ENCODE measurements around the gene TNFAIP3. TPM values are rescaled to one million over a fixed set of nuclear protein-coding genes. Genes with fewer than 3 reads are reported as not detected.
A peak's percentile ranks its signal among the peaks of the same experiment; 100 is the strongest.
"Not testable (repeated sequence)": the region's sequence is repeated elsewhere in the genome, so short reads cannot be mapped to it uniquely, and the experiment has no call there.

The TNFAIP3 gene
- total RNA-seq, 2 experiments from 2014 or later = 214 to 222 TPM

- Mint-ChIP-seq H3K27me3 (no peaks in the 10 kb centered on the region), H3K9me3 (peaks cover 28% of the 10 kb centered on the region), H3K36me3 (peaks cover 72% of the 10 kb centered on the region), H3K27ac (peak overlapping the region; percentile 87), H3K4me1 (peaks cover 45% of the 10 kb centered on the region), H3K4me3 (peak overlapping the region; percentile 6)
- no peak for DNase-seq
These were observed 17.3 kb downstream of the TNFAIP3 start for GRCh38 chr6:137884149-137884909.

DNA sequence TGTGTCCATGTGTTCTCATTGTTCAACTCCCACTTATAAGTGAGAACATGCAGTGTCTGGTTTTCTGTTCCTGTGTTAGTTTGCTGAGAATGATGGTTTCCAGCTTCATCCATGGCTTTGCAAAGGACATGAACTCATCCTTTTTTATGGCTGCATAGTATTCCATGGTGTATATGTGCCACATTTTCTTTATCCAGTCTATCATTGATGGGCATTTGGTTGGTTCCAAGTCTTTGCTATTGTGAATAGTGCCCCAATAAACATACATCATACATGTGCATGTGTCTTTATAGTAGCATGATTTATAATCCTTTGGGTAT, 17.8 kb downstream of the TNFAIP3 start:
- not testable (repeated sequence) for DNase-seq, H3K4me3 Mint-ChIP-seq, H3K27me3 Mint-ChIP-seq
- peak overlapping the region; percentile 68 for H3K27ac Mint-ChIP-seq
- peaks cover 30% of the 10 kb centered on the region for H3K9me3 Mint-ChIP-seq
- H3K4me1 Mint-ChIP-seq = peaks cover 41% of the 10 kb centered on the region
- peaks cover 71% of the 10 kb centered on the region for H3K36me3 Mint-ChIP-seq

GRCh38 chr6:137886226-137886625, 19.2 kb downstream of the TNFAIP3 start:
- H3K9me3 Mint-ChIP-seq = peaks cover 33% of the 10 kb centered on the region
- H3K27ac Mint-ChIP-seq = peak overlapping the region; percentile 17
- H3K36me3 Mint-ChIP-seq = peaks cover 59% of the 10 kb centered on the region
- peaks cover 30% of the 10 kb centered on the region for H3K4me1 Mint-ChIP-seq
- H3K27me3 Mint-ChIP-seq, DNase-seq, H3K4me3 Mint-ChIP-seq: not testable (repeated sequence)

- H3K36me3 Mint-ChIP-seq = peaks cover 20% of the 10 kb centered on the region
These were observed 24.0 kb downstream of the TNFAIP3 start for GRCh38 chr6:137890983-137891537.

DNA sequence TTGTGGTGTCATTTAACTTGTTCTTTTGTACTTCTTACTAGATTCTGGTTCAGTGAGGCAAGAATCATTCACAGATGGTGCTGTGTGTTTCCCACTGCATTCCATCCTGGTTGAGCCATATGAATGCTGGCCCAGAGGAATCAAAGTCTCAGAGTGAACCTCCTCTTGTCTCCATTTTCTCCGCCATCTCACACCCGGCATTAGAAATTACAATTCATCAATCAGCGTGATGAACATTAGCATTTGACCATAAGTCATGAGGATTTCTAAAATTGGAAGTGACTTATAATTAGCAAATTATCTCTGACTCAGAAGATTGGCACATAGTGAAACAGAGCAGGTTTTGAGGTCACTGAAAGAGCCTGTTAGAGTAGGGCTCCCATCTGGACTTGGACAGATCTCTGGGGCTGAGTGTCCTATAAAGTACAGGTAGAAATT, 25.2 kb downstream of the TNFAIP3 start:
- DNase-seq = no peak
- H3K4me3 Mint-ChIP-seq = no peak overlapping the region
- H3K4me1 Mint-ChIP-seq = peaks cover 15% of the 10 kb centered on the region
- H3K27ac Mint-ChIP-seq = no peak overlapping the region
- peaks cover 9% of the 10 kb centered on the region for H3K36me3 Mint-ChIP-seq
- no peaks in the 10 kb centered on the region for H3K27me3 Mint-ChIP-seq
- peaks cover 13% of the 10 kb centered on the region for H3K9me3 Mint-ChIP-seq

More at GRCh38 chr6:137890983-137891537, 24.0 kb downstream of the TNFAIP3 start:
- Mint-ChIP-seq H3K4me1 (peaks cover 12% of the 10 kb centered on the region), H3K4me3 (no peak overlapping the region), H3K27me3 (no peaks in the 10 kb centered on the region), H3K27ac (no peak overlapping the region), H3K9me3 (peaks cover 19% of the 10 kb centered on the region)
- no peak for DNase-seq

- Mint-ChIP-seq H3K27ac (no peak overlapping the region), H3K4me3 (no peak overlapping the region), H3K9me3 (peaks cover 12% of the 10 kb centered on the region), H3K27me3 (no peaks in the 10 kb centered on the region), H3K4me1 (peaks cover 16% of the 10 kb centered on the region), H3K36me3 (peaks cover 6% of the 10 kb centered on the region)
- DNase-seq = no peak
These were observed 26.1 kb downstream of the TNFAIP3 start for GRCh38 chr6:137893181-137893580.

- peaks cover 4% of the 10 kb centered on the region for H3K36me3 Mint-ChIP-seq
- no peak overlapping the region for H3K4me3 Mint-ChIP-seq
- H3K27ac Mint-ChIP-seq = no peak overlapping the region
- H3K9me3 Mint-ChIP-seq = peaks cover 6% of the 10 kb centered on the region
- peaks cover 16% of the 10 kb centered on the region for H3K4me1 Mint-ChIP-seq
- DNase-seq = no peak
- H3K27me3 Mint-ChIP-seq = no peaks in the 10 kb centered on the region
These were observed 26.7 kb downstream of the TNFAIP3 start for GRCh38 chr6:137893726-137894125.

DNA sequence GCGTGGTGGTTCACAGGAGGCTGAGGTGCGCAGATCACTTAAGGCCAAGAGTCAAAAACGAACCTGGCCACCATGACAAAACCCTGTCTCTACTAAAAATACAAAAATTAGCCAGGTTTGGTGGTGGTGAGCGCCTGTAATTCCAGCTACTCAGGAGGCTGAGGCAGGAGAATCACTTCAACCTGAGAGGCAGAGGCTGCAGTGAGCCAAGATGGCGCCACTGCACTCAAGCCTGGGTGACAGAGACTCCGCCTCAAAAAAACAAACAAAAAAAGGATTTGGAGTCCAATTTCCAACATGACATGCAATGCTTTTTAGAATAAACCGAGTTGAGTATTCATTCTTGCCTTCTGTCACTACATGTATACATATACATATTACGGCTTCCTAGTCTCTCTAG, 27.3 kb downstream of the TNFAIP3 start:
- H3K4me1 Mint-ChIP-seq = peaks cover 18% of the 10 kb centered on the region
- H3K27me3 Mint-ChIP-seq, DNase-seq, H3K4me3 Mint-ChIP-seq, H3K27ac Mint-ChIP-seq, H3K36me3 Mint-ChIP-seq, H3K9me3 Mint-ChIP-seq: not testable (repeated sequence)

DNA sequence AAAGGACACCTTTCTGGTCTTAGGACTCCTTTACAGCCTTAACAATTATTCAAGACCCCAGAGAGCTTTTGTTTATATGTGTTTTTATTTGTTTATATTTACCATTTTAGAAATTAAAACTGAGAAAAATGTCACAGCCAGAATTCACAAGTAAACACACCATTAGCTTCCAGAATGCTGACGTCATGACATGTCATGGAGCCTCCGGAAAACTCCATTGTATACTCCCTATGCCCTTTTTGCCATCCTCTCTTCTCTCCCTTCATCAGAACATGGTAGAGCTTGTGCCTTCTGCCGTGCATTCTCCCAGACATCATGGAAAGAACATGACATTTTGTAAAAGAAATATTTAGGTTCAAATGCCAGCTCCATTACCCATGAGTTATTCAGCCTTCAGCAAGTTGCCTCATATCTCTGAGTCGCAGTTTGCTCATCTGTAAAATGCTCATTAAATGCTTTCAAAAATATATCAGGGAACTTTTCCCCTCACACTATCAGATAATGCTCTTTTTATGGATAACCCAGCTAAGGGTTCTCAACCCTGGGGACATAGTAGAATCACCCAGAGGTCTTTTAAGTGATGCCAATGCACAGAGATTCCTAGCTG, 27.8 kb downstream of the TNFAIP3 start:
- Mint-ChIP-seq H3K27ac (no peak overlapping the region), H3K4me3 (no peak overlapping the region), H3K9me3 (peaks cover 5% of the 10 kb centered on the region), H3K27me3 (no peaks in the 10 kb centered on the region), H3K4me1 (peaks cover 19% of the 10 kb centered on the region), H3K36me3 (peaks cover 2% of the 10 kb centered on the region)
- DNase-seq = no peak

DNA sequence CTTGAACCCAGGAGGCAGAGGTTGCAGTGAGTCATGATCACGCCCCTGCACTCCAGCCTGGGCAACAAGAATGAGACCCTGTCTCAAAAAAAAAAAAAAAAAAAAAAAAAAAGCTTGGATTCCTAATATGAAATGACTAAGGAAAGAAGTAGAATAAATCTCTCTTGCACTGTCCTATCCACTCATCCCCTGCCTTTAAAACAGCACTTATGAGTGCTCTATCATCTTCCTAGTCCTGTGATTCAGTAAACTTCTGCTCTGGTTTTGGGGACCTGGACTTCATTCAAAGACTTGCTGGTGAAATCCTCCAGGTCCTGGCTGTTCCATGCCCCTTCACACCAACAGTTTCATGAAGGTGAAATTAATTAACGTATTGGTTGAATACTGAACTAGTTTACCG, 29.6 kb downstream of the TNFAIP3 start:
- no peaks in the 10 kb centered on the region for H3K27me3 Mint-ChIP-seq
- H3K36me3 Mint-ChIP-seq = no peaks in the 10 kb centered on the region
- H3K4me3 Mint-ChIP-seq = no peak overlapping the region
- DNase-seq = no peak
- H3K9me3 Mint-ChIP-seq = peaks cover 1% of the 10 kb centered on the region
- H3K4me1 Mint-ChIP-seq = peaks cover 24% of the 10 kb centered on the region
- H3K27ac Mint-ChIP-seq = peak overlapping the region; percentile 37

DNA sequence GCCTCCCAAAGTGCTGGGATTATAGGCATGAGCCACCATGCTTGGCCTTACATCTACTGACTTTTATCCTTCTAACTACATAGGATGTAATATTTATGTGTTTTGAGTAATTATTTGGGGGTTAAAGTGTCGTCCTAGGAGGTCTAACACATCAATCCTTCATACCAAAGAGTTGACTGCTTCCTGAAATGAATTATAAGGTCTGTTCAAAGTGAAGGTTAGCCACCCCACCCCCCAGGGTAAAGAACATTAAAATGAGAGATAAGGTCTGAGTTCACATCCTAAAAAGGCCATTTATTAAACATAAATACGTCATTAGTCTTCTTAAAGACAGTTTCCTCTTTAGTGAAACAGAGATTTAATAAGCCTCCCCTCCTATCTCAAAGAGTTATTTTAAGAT, 33.8 kb downstream of the TNFAIP3 start:
- Mint-ChIP-seq H3K4me1 (peaks cover 44% of the 10 kb centered on the region), H3K9me3 (peaks cover 1% of the 10 kb centered on the region), H3K27ac (peak overlapping the region; percentile 15), H3K36me3 (peaks cover 5% of the 10 kb centered on the region), H3K4me3 (no peak overlapping the region), H3K27me3 (no peaks in the 10 kb centered on the region)
- DNase-seq = no peak

GRCh38 chr6:137901454-137901853, 34.4 kb downstream of the TNFAIP3 start:
- no peak overlapping the region for H3K27ac Mint-ChIP-seq
- peaks cover 1% of the 10 kb centered on the region for H3K9me3 Mint-ChIP-seq

GRCh38 chr6:137902699-137903098, 35.6 kb downstream of the TNFAIP3 start:
- peaks cover 55% of the 10 kb centered on the region for H3K4me1 Mint-ChIP-seq
- no peak overlapping the region for H3K4me3 Mint-ChIP-seq
- DNase-seq = no peak
- H3K27me3 Mint-ChIP-seq = no peaks in the 10 kb centered on the region
- peaks cover 1% of the 10 kb centered on the region for H3K9me3 Mint-ChIP-seq
- H3K27ac Mint-ChIP-seq = peak overlapping the region; percentile 68
- H3K36me3 Mint-ChIP-seq = peaks cover 5% of the 10 kb centered on the region

More at GRCh38 chr6:137901454-137901853, 34.4 kb downstream of the TNFAIP3 start:
- no peak for DNase-seq
- peaks cover 5% of the 10 kb centered on the region for H3K36me3 Mint-ChIP-seq
- H3K27me3 Mint-ChIP-seq = no peaks in the 10 kb centered on the region
- H3K4me3 Mint-ChIP-seq = no peak overlapping the region
- peaks cover 50% of the 10 kb centered on the region for H3K4me1 Mint-ChIP-seq

DNA sequence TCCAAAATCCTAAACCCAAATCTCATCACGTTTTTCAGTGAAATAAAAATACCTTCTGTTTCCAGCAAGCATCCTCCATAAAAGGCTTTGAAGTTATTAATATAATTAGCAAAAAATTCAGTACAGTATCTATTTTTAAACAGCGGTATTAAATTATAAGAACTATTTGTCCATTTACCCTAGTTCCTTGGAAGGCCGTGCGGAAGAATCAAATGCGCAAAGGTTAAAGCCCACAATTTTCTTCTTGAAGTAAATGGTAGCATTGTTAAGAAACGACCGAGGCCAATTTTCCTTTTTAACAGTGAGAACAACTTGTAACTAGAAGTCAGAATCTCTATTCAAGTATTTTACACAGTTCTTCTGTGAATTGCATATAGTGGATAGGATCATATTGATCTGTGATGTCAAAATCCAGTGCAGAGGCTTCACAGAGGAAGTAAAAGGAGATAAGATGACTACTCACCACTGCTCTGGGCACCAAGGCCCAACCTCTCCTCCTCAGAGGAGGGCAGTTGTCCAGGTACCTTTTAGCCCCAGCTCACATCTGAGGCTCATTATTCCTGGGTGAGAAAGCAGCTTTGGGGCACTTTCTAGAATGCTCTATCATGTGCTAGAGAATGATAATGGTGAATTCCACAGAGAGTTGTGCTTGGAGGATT, 36.3 kb downstream of the TNFAIP3 start:
- Mint-ChIP-seq H3K27ac (peak overlapping the region; percentile 98), H3K4me3 (peak overlapping the region; percentile 58), H3K4me1 (peaks cover 56% of the 10 kb centered on the region), H3K27me3 (no peaks in the 10 kb centered on the region), H3K36me3 (peaks cover 5% of the 10 kb centered on the region), H3K9me3 (peaks cover 1% of the 10 kb centered on the region)
- DNase-seq = no peak
